Sigmoid colon (tissue), 7 donors: ENCODE data around the gene FITM2. TPM values are rescaled to one million over a fixed set of nuclear protein-coding genes. Genes with fewer than 3 reads are reported as not detected.

Experiments used
- DNase-seq: peaks from one replicate; pipeline ENCODE4 v3.0.0-alpha.2; 2019
- H3K27ac ChIP-seq, 4 donors: fragments of 200-600 bp; sonication (generic); one replicate each; pipeline ENCODE4 v1.5.1; 2016 to 2019; ENCODE audit warnings: mild to moderate bottlenecking in 1 of 4
- H3K27me3 ChIP-seq, 3 donors: fragments of 200-600 bp; sonication (generic); one replicate each; pipeline ENCODE4 v1.5.1; 2019; ENCODE audit warnings: mild to moderate bottlenecking in 1 of 3
- H3K36me3 ChIP-seq, 4 donors: fragments of 200-600 bp; sonication (generic); one replicate each; pipeline ENCODE4 v1.5.1; 2016 to 2019
- H3K4me1 ChIP-seq, 4 donors: fragments of 200-600 bp; sonication (generic); one replicate each; pipeline ENCODE4 v1.5.1; 2017 to 2019
- H3K4me3 ChIP-seq, 4 donors: fragments of 200-600 bp; sonication (generic); one replicate each; pipeline ENCODE4 v1.5.1; 2017 to 2019; ENCODE audit warnings: mild to moderate bottlenecking in 2 of 4, moderate library complexity in 1 of 4
- H3K9me3 ChIP-seq, 4 donors: fragments of 200-600 bp in 3 of 4; sonication (generic) in 3 of 4; one replicate each; pipeline versions ENCODE4 v1.5.1 to v1.6.1; 2013 to 2019
- EP300 ChIP-seq, 4 donors: sonication (generic); formaldehyde crosslinking; IDR thresholded peaks; one replicate each; pipeline ENCODE4 v1.6.1; 2017; ENCODE audit warnings: antibody characterized with exemption in 4 of 4
- POLR2A ChIP-seq, 2 donors: fragments of 450-650 bp; IDR thresholded peaks; one replicate each; pipeline ENCODE4 v1.6.1; 2016; ENCODE audit warnings: antibody characterized with exemption in 2 of 2, mild to moderate bottlenecking in 2 of 2, moderate library complexity in 2 of 2
- POLR2AphosphoS5 ChIP-seq, 4 donors: sonication (generic); formaldehyde crosslinking; IDR thresholded peaks; one replicate each; pipeline ENCODE4 v1.6.1; 2017; ENCODE audit warnings: antibody characterized with exemption in 4 of 4
- WGBS, 2 donors: extraction: QIAGEN DNeasy Blood & Tissue Kit; methylation state at CpG; one replicate each; pipeline ENCODE4 v1.1.7; 2013; 5-methylcytosine and 5-hydroxymethylcytosine counted together
- intact Hi-C: fragments of 100-400 bp; cut with DNase I; formaldehyde crosslinking; loops from one replicate; pipeline ENCODE4 v1.15.1; 2023
- polyA plus RNA-seq, 3 donors: library from polyadenylated mRNA; stranded (reverse); fragments of 200-250 nt; gene quantifications; one replicate each; pipeline ENCODE4 v1.2.3, GENCODE V29; 2013
- total RNA-seq, 4 donors: library from RNA; depleted of rRNA; stranded (reverse); fragments of >200 nt; gene quantifications; one replicate each; pipeline ENCODE4 v1.1.0, GENCODE V29; 2016
- TF ChIP-seq, protein P1 (sequence below), 4 experiments: fragments of 450-650 bp in 3 of 4; fragments of 200-600 bp in 1 of 4; IDR thresholded peaks; one replicate each; pipeline ENCODE4 v1.5.1; 2016 to 2019; ENCODE audit warnings: antibody characterized with exemption in 4 of 4, mild to moderate bottlenecking in 3 of 4, moderate library complexity in 2 of 4
- donor health status: healthy with polysubstance abuse.
- donor health status: Bipolar disorder and iron deficiency.
- donor health status: healthy.

FITM2 gene
- total and polyA plus RNA-seq, 7 donors, result 0.60 to 9.1 (median 6.1) TPM

DNA sequence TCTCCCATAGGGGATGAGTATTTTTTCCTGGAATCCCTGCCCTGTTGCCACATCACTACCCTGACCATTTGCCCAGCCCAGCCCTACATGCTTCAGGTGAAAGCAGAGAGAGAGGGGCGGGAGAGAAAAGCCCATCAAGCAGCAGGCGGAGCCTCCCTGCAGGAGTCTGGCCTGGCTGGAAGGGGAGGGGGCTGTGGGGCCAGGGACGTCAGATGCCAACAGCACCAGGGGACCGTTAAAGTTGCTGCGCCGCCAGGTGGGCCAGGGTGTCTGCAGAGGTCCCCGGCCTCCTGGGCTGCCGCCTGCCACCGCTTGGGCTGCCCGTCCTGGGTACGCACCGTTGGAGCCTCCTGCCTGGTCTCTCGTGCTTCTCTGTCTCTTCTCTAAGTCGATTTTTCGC, 25.1 kb upstream of the FITM2 start:
- Histone ChIP-seq H3K27me3 (peaks cover 0 to 28% (median 0%) of the 10 kb centered on the region in 3 donors), H3K4me3 (no peak overlapping the region), H3K36me3 (no peaks in the 10 kb centered on the region), H3K9me3 (no peaks in the 10 kb centered on the region), H3K4me1 (no peaks in the 10 kb centered on the region), H3K27ac (no peak overlapping the region)
- WGBS, 2 donors, result 42 to 81% methylated on average over 15 of the region's 15 CpGs
- TF ChIP-seq EP300 (IDR thresholded peaks at IDR 0.05) (no peak), POLR2A (IDR thresholded peaks at IDR 0.05) (no peak), POLR2AphosphoS5 (IDR thresholded peaks at IDR 0.05) (no peak)
- TF ChIP-seq, protein P1, sequence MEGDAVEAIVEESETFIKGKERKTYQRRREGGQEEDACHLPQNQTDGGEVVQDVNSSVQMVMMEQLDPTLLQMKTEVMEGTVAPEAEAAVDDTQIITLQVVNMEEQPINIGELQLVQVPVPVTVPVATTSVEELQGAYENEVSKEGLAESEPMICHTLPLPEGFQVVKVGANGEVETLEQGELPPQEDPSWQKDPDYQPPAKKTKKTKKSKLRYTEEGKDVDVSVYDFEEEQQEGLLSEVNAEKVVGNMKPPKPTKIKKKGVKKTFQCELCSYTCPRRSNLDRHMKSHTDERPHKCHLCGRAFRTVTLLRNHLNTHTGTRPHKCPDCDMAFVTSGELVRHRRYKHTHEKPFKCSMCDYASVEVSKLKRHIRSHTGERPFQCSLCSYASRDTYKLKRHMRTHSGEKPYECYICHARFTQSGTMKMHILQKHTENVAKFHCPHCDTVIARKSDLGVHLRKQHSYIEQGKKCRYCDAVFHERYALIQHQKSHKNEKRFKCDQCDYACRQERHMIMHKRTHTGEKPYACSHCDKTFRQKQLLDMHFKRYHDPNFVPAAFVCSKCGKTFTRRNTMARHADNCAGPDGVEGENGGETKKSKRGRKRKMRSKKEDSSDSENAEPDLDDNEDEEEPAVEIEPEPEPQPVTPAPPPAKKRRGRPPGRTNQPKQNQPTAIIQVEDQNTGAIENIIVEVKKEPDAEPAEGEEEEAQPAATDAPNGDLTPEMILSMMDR (IDR thresholded peaks at IDR 0.05), result no peak
- intact Hi-C loops, result no loop called here
- DNase-seq, result no peak

- 85 to 92% methylated on average over 2 of the region's 2 CpGs for WGBS, 2 donors
- Histone ChIP-seq H3K27ac (no peak overlapping the region), H3K36me3 (no peaks in the 10 kb centered on the region), H3K4me1 (no peaks in the 10 kb centered on the region), H3K9me3 (no peaks in the 10 kb centered on the region), H3K27me3 (peaks cover 0 to 28% (median 0%) of the 10 kb centered on the region in 3 donors), H3K4me3 (no peak overlapping the region)
- intact Hi-C loops, result no loop called here
- no peak for TF ChIP-seq POLR2A (IDR thresholded peaks at IDR 0.05)
- no peak for TF ChIP-seq POLR2AphosphoS5 (IDR thresholded peaks at IDR 0.05)
- TF ChIP-seq EP300 (IDR thresholded peaks at IDR 0.05), result no peak
- TF ChIP-seq, protein P1 (IDR thresholded peaks at IDR 0.05), result no peak
- DNase-seq, result no peak
Observed at GRCh38 chr20:44335675-44336074, 24.7 kb upstream of the FITM2 start.

- no peak overlapping the region for H3K27ac ChIP-seq
- TF ChIP-seq, protein P1 (IDR thresholded peaks at IDR 0.05), result no peak
- TF ChIP-seq POLR2A (IDR thresholded peaks at IDR 0.05) (no peak), POLR2AphosphoS5 (IDR thresholded peaks at IDR 0.05) (no peak), EP300 (IDR thresholded peaks at IDR 0.05) (no peak)
- no peak overlapping the region for H3K4me3 ChIP-seq
- H3K27me3 ChIP-seq, result peaks cover 0 to 28% (median 0%) of the 10 kb centered on the region in 3 donors
- intact Hi-C loops, result no loop called here
- H3K36me3 ChIP-seq, result no peaks in the 10 kb centered on the region
- no peaks in the 10 kb centered on the region for H3K9me3 ChIP-seq
- DNase-seq, result no peak
- no peaks in the 10 kb centered on the region for H3K4me1 ChIP-seq
- 74 to 87% methylated on average over 4 of the region's 4 CpGs for WGBS, 2 donors
Observed at GRCh38 chr20:44334709-44335108, 23.7 kb upstream of the FITM2 start.

DNA sequence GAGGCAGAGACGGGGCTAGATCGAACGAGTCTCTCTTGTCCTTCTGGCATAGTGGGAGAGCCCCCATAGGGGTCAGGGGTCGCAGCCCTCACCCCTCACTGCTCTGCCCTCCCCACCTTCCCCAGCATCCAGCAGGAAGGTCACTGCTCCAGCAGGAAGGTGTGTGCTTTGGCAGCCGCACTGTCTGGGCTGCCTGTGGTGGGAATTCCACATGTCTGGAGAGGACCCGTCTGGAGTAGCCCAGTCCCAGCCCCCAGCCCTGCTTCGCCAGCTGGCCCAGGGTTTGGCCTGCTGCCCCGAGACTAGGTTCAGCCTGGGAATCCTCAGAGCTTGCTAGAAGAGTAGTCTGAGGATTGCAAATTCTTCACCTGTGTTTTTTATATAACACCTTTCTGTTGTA, 23.3 kb upstream of the FITM2 start:
- WGBS, 2 donors, result 62 to 68% methylated on average over 8 of the region's 8 CpGs
- TF ChIP-seq, protein P1 (IDR thresholded peaks at IDR 0.05), result no peak
- TF ChIP-seq POLR2AphosphoS5 (IDR thresholded peaks at IDR 0.05) (no peak), POLR2A (IDR thresholded peaks at IDR 0.05) (no peak), EP300 (IDR thresholded peaks at IDR 0.05) (no peak)
- no peak overlapping the region for H3K4me3 ChIP-seq

DNA sequence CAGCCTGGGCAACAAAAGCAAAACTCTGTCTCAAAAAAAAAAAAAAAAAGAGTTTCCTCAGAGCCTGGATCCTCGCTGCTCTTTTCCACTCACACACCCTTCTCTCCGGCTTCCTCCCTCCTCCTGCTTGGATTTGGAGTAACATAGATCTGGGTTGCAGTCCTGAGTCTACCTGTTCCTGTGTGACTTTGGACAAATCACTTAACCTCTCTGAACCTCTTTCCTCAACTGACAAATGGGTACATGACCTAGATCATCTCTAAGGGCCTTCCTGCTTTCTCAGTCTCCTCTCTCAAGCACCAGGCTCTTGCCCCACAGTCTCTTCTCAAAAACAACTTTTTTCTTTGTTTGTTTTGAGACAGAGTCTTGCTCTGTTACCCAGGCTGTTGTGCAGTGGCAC, 20.2 kb upstream of the FITM2 start:
- no peak overlapping the region for H3K27ac ChIP-seq
- peaks cover 0 to 8% (median 4%) of the 10 kb centered on the region in 4 donors for H3K4me1 ChIP-seq
- intact Hi-C loops, result no loop called here
- H3K9me3 ChIP-seq, result no peaks in the 10 kb centered on the region
- H3K27me3 ChIP-seq, result peaks cover 0 to 23% (median 15%) of the 10 kb centered on the region in 3 donors
- DNase-seq, result no peak
- TF ChIP-seq EP300 (IDR thresholded peaks at IDR 0.05), result no peak
- no peak for TF ChIP-seq POLR2A (IDR thresholded peaks at IDR 0.05)
- no peak for TF ChIP-seq POLR2AphosphoS5 (IDR thresholded peaks at IDR 0.05)
- TF ChIP-seq, protein P1 (IDR thresholded peaks at IDR 0.05), result no peak
- no peaks in the 10 kb centered on the region for H3K36me3 ChIP-seq
- no peak overlapping the region for H3K4me3 ChIP-seq
- WGBS, 2 donors, result 93 to 96% methylated on average over 2 of the region's 2 CpGs

More for the DNA sequence above, 23.3 kb upstream of the FITM2 start:
- Histone ChIP-seq H3K4me1 (no peaks in the 10 kb centered on the region), H3K27ac (no peak overlapping the region), H3K36me3 (no peaks in the 10 kb centered on the region), H3K9me3 (no peaks in the 10 kb centered on the region), H3K27me3 (peaks cover 0 to 28% (median 0%) of the 10 kb centered on the region in 3 donors)
- intact Hi-C loops, result no loop called here
- DNase-seq, result no peak
